Stomach (tissue), 9 donors: Measurements from ENCODE around the gene FABP6. TPM values are rescaled to one million over a fixed set of nuclear protein-coding genes. Genes with fewer than 3 reads are reported as not detected.

Source experiments
- DNase-seq, 2 donors: peaks; one replicate each; pipeline versions ENCODE4 v3.0.0 to v3.0.0-alpha.2; 2013 to 2019
- H3K27ac ChIP-seq, 5 donors: fragments of 200-600 bp in 4 of 5; sonication (generic) in 4 of 5; one replicate each; pipeline ENCODE4 v1.5.1; 2013 to 2019; ENCODE audit warnings: mild to moderate bottlenecking in 1 of 5, moderate library complexity in 1 of 5
- H3K27me3 ChIP-seq, 3 donors: fragments of 200-600 bp; sonication (generic); one replicate each; pipeline ENCODE4 v1.5.1; 2017 to 2019; ENCODE audit warnings: mixed run types in 1 of 3
- H3K36me3 ChIP-seq, 4 donors: fragments of 200-600 bp; sonication (generic); 1 replicate in 3 of 4; 2 replicates in 1 of 4; pipeline ENCODE4 v1.5.1; 2016 to 2019
- H3K4me1 ChIP-seq, 4 donors: fragments of 200-600 bp; sonication (generic); one replicate each; pipeline ENCODE4 v1.5.1; 2016 to 2019
- H3K4me3 ChIP-seq, 4 donors: fragments of 200-600 bp; sonication (generic) in 3 of 4; one replicate each; pipeline ENCODE4 v1.5.1; 2016 to 2019; ENCODE audit warnings: mild to moderate bottlenecking in 1 of 4
- H3K9me3 ChIP-seq, 4 donors: fragments of 200-600 bp; sonication (generic); one replicate each; pipeline ENCODE4 v1.5.1; 2016 to 2019
- EP300 ChIP-seq: sonication (generic); formaldehyde crosslinking; IDR thresholded peaks from one replicate; pipeline ENCODE4 v1.6.1; 2017; ENCODE audit warnings: antibody characterized with exemption
- POLR2A ChIP-seq, 4 donors: fragments of 450-650 bp; IDR thresholded peaks; one replicate each; pipeline ENCODE4 v1.6.1; 2016; ENCODE audit warnings: antibody characterized with exemption in 4 of 4, control low read depth in 2 of 4, mild to moderate bottlenecking in 1 of 4, moderate library complexity in 1 of 4
- POLR2AphosphoS5 ChIP-seq, 3 donors: sonication (generic); formaldehyde crosslinking; IDR thresholded peaks; one replicate each; pipeline ENCODE4 v1.6.1; 2016; ENCODE audit warnings: antibody characterized with exemption in 3 of 3
- WGBS, 5 donors: extraction: QIAGEN DNeasy Blood & Tissue Kit in 3 of 5; methylation state at CpG; one replicate each; pipeline versions ENCODE4 v1.1.5 to v1.1.7; 2013 to 2018; 5-methylcytosine and 5-hydroxymethylcytosine counted together
- intact Hi-C: fragments of 100-400 bp; cut with DNase I; formaldehyde crosslinking; loops from one replicate; pipeline ENCODE4 v1.15.1; 2023; ENCODE audit warnings: low total_unique reads
- polyA plus RNA-seq, 3 donors: library from polyadenylated mRNA; stranded (reverse); fragments of 200-250 nt; gene quantifications; one replicate each; pipeline ENCODE4 v1.2.3, GENCODE V29; 2013
- total RNA-seq, 5 donors: library from RNA; depleted of rRNA; stranded (reverse); fragments of >200 nt; gene quantifications; one replicate each; pipeline versions ENCODE4 v1.1.0 to v1.2.3, GENCODE V29; 2014 to 2016
- TF ChIP-seq, protein P1 (sequence below), 7 experiments: fragments of 450-650 bp in 4 of 7; fragments of 200-600 bp in 3 of 7; sonication (generic) in 3 of 7; IDR thresholded peaks; one replicate each; pipeline ENCODE4 v1.5.1; 2016 to 2019; ENCODE audit warnings: antibody characterized with exemption in 7 of 7, control low read depth in 2 of 7, mild to moderate bottlenecking in 1 of 7
- donor health status: healthy with polysubstance abuse.
- donor health status: Bipolar disorder and iron deficiency.
- donor health status: healthy.

FABP6 gene
- total and polyA plus RNA-seq, 8 donors = 0.50 to 6.1 (median 1.9) TPM; not detected in 5

DNA sequence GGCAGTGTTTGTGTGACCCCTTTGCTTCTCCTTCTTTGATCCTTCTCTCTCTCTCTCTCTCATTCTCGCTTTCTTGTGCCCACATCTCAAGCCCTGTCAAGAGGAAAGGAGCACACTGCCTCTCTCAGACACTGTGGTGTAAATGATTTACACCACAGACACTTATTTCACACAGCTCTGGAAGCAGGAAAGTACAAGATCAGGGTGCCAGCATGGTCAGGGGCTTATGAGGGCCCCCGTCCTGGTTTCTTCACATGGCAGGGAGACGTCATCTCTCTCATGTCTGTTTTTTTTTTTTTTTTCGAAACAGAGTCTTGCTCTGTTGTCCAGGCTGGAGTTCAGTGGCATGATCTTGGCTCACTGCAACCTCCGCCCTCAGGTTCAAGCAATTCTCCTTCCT is 6.4 kb downstream of the FABP6 start:
- Histone ChIP-seq H3K36me3 (no peaks in the 10 kb centered on the region), H3K4me3 (no peak overlapping the region), H3K4me1 (no peaks in the 10 kb centered on the region), H3K27me3 (no peaks in the 10 kb centered on the region), H3K9me3 (no peaks in the 10 kb centered on the region), H3K27ac (no peak overlapping the region)
- DNase-seq = no peak
- no peak for TF ChIP-seq POLR2A (IDR thresholded peaks at IDR 0.05)
- TF ChIP-seq, protein P1, sequence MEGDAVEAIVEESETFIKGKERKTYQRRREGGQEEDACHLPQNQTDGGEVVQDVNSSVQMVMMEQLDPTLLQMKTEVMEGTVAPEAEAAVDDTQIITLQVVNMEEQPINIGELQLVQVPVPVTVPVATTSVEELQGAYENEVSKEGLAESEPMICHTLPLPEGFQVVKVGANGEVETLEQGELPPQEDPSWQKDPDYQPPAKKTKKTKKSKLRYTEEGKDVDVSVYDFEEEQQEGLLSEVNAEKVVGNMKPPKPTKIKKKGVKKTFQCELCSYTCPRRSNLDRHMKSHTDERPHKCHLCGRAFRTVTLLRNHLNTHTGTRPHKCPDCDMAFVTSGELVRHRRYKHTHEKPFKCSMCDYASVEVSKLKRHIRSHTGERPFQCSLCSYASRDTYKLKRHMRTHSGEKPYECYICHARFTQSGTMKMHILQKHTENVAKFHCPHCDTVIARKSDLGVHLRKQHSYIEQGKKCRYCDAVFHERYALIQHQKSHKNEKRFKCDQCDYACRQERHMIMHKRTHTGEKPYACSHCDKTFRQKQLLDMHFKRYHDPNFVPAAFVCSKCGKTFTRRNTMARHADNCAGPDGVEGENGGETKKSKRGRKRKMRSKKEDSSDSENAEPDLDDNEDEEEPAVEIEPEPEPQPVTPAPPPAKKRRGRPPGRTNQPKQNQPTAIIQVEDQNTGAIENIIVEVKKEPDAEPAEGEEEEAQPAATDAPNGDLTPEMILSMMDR (IDR thresholded peaks at IDR 0.05) = no peak
- no peak for TF ChIP-seq POLR2AphosphoS5 (IDR thresholded peaks at IDR 0.05)
- no peak for TF ChIP-seq EP300
- WGBS, 5 donors = 88 to 96% (median 90%) methylated on average over 5 of the region's 5 CpGs
- intact Hi-C loops = no loop called here

DNA sequence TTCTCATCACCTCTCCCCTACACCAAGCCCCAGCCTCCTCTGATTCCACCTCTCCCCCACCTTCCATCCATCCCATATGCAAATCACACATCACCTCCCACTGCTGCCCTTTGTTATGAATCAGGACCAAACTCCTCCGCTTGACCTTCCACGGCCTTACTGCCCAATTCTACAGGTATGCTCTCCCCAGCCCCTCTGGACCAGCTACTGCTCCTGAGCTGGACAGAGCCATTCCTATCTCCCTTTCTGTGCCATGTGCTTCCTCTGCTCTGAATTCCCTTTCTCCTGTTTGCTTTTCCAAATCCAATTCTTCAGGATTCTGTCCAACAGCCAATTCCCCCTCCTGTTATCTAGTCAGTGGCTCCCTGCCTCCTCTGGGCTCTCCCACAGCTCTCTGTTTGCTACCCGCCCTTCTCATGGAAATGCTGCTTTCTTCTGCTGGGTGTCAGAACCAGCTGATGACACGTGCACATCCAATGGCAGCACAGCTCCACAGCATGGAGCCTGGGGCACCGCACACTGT is 8.3 kb downstream of the FABP6 start:
- WGBS, 5 donors = 69 to 90% (median 84%) methylated on average over 4 to 5 of the region's 5 CpGs
- DNase-seq = no peak
- Histone ChIP-seq H3K27ac (no peak overlapping the region), H3K27me3 (no peaks in the 10 kb centered on the region), H3K4me1 (no peaks in the 10 kb centered on the region), H3K4me3 (no peak overlapping the region), H3K36me3 (no peaks in the 10 kb centered on the region), H3K9me3 (no peaks in the 10 kb centered on the region)
- no peak for TF ChIP-seq EP300
- TF ChIP-seq POLR2A (IDR thresholded peaks at IDR 0.05) = no peak
- TF ChIP-seq, protein P1 (IDR thresholded peaks at IDR 0.05) = no peak
- no peak for TF ChIP-seq POLR2AphosphoS5 (IDR thresholded peaks at IDR 0.05)
- intact Hi-C loops = no loop called here

DNA sequence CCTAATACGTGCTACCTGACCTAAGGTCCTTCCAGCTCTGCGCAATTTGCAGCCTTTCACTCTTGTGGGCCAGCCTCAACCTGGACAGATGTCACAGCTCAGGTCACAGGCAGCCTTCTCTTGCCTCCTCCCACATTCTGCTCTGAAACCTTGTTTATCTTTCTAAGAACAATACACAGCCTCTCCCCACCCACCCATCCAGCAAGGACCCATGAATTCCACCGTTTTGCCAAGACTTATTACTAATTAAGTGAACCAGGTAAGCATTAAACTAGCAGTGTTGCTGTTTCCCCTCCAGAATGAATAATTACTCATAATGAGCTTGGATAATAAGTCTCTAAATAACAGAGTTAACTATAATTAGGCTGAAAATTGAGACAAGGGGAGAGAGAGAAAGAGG is 11.0 kb downstream of the FABP6 start:
- Histone ChIP-seq H3K9me3 (no peaks in the 10 kb centered on the region), H3K36me3 (no peaks in the 10 kb centered on the region)
- 23 to 37% (median 27%) methylated on average over 3 of the region's 3 CpGs for WGBS, 5 donors

DNA sequence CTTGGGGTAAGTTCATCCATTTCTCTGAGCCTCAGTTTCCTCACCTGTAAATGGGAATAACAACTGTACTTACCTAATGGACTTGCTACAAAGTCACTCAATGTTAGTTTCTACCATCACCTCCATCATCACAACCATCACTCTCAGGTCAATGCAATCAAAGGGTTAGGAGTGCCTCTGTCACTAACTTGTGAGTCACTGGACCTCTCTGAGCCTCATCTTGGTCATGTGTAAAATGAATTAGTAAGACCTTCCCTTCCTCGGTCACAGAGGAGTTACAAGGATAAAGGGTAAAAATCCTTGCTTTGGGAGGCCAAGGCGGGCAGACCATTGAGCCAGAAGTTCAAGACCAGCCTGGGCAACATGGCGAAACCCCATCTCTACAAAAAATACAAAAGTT is 12.8 kb downstream of the FABP6 start:
- Histone ChIP-seq H3K27me3 (no peaks in the 10 kb centered on the region), H3K27ac (no peak overlapping the region), H3K9me3 (no peaks in the 10 kb centered on the region), H3K36me3 (no peaks in the 10 kb centered on the region), H3K4me1 (no peaks in the 10 kb centered on the region), H3K4me3 (no peak overlapping the region)
- intact Hi-C loops = no loop called here
- no peak for TF ChIP-seq POLR2A (IDR thresholded peaks at IDR 0.05)
- TF ChIP-seq POLR2AphosphoS5 (IDR thresholded peaks at IDR 0.05) = no peak
- TF ChIP-seq, protein P1 (IDR thresholded peaks at IDR 0.05) = no peak
- TF ChIP-seq EP300 = no peak
- no peak for DNase-seq
- WGBS, 5 donors = 71 to 93% (median 90%) methylated on average over 3 of the region's 3 CpGs

More for the DNA sequence above, 11.0 kb downstream of the FABP6 start:
- Histone ChIP-seq H3K27me3 (no peaks in the 10 kb centered on the region), H3K4me3 (no peak overlapping the region), H3K27ac (no peak overlapping the region), H3K4me1 (no peaks in the 10 kb centered on the region)
- TF ChIP-seq, protein P1 (IDR thresholded peaks at IDR 0.05) = no peak
- no peak for TF ChIP-seq POLR2AphosphoS5 (IDR thresholded peaks at IDR 0.05)
- no peak for TF ChIP-seq POLR2A (IDR thresholded peaks at IDR 0.05)
- no peak for TF ChIP-seq EP300
- intact Hi-C loops = no loop called here
- DNase-seq = no peak
